HG03280 (cell line): Measurements from ENCODE around the gene AP3M1.
A peak's percentile ranks its signal among the peaks of the same experiment; 100 is the strongest.
"Not testable (repeated sequence)": the region's sequence is repeated elsewhere in the genome, so short reads cannot be mapped to it uniquely, and the experiment has no call there.

Experiments used
- ATAC-seq: cut with Tn5 transposase; IDR thresholded peaks from one replicate; pipeline ENCODE4 v1.9.1; 2021; ENCODE audit warnings: mild to moderate bottlenecking, moderate library complexity; ENCODE audit not compliant: unreplicated experiment

AP3M1 gene

GRCh38 chr10:74164716-74165529 is 14.3 kb upstream of the AP3M1 start:
- ATAC-seq: no peak

GRCh38 chr10:74163319-74164068 is 12.9 kb upstream of the AP3M1 start:
- ATAC-seq: no peak

- no peak for ATAC-seq
Observed at GRCh38 chr10:74160013-74160412, 9.4 kb upstream of the AP3M1 start.

GRCh38 chr10:74156919-74157289 is 6.3 kb upstream of the AP3M1 start:
- no peak for ATAC-seq

GRCh38 chr10:74153676-74154075 is 3.0 kb upstream of the AP3M1 start:
- no peak for ATAC-seq

GRCh38 chr10:74153123-74153522 is 2.5 kb upstream of the AP3M1 start:
- no peak for ATAC-seq

- no peak for ATAC-seq
Observed at GRCh38 chr10:74151879-74152722, 1.5 kb upstream of the AP3M1 start.

- peak; percentile 88 for ATAC-seq
Observed at GRCh38 chr10:74150990-74151878, 606 bp upstream of the AP3M1 start, which contains the start of gene ADK. Gene ADK, plus strand, starts transcription at chr10:74151221. Its CDS starts 58 bp downstream, at chr10:74151279.

- ATAC-seq: not testable (repeated sequence)
Observed at GRCh38 chr10:74146980-74147379, 3.6 kb downstream of the AP3M1 start.

- no peak for ATAC-seq
Observed at GRCh38 chr10:74145133-74145532, 5.5 kb downstream of the AP3M1 start.

GRCh38 chr10:74140553-74140952 is 10.1 kb downstream of the AP3M1 start:
- no peak for ATAC-seq

- ATAC-seq: no peak
Observed at GRCh38 chr10:74139981-74140380, 10.6 kb downstream of the AP3M1 start.

- ATAC-seq: not testable (repeated sequence)
Observed at GRCh38 chr10:74138596-74138995, 12.0 kb downstream of the AP3M1 start.

- no peak for ATAC-seq
Observed at GRCh38 chr10:74137992-74138391, 12.6 kb downstream of the AP3M1 start.

GRCh38 chr10:74135452-74135851 is 15.2 kb downstream of the AP3M1 start:
- no peak for ATAC-seq

GRCh38 chr10:74133923-74134820 is 16.5 kb downstream of the AP3M1 start:
- no peak for ATAC-seq

- no peak for ATAC-seq
Observed at GRCh38 chr10:74123081-74123480, 27.5 kb downstream of the AP3M1 start.

- no peak for ATAC-seq
Observed at GRCh38 chr10:74122060-74122459, 28.6 kb downstream of the AP3M1 start.

GRCh38 chr10:74121368-74121767 is 29.3 kb downstream of the AP3M1 start:
- ATAC-seq: no peak
